Fibroblast of peridontal ligament (primary cell): ENCODE data around the gene CCN6.

Experiments
- DNase-seq: peaks from one replicate; pipeline ENCODE4 v3.0.0-alpha.2; 2010; ENCODE audit errors: extremely low read depth

CCN6 gene

DNA sequence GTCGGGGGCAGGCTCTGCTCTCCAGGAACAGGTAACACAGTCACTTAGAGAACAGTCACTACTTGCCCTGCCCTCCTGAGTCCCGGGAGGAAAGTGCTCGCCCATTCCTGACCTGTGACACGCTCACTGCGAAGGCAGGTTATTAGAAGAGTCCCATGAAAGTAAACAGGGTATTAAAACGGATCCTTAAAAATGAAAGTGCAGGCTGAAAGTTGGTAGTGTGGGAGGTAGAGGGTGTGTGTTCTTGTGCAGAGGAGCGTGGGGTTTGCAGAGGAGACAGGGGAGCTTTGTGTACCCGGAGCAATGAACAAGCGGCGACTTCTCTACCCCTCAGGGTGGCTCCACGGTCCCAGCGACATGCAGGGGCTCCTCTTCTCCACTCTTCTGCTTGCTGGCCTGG lies at the start of gene CCN6:
CCN6 (plus strand) TSS at position 104 of the 400 bp plus-strand sequence; CDS start at position 358, 254 bp downstream.
- DNase-seq = no peak

DNA sequence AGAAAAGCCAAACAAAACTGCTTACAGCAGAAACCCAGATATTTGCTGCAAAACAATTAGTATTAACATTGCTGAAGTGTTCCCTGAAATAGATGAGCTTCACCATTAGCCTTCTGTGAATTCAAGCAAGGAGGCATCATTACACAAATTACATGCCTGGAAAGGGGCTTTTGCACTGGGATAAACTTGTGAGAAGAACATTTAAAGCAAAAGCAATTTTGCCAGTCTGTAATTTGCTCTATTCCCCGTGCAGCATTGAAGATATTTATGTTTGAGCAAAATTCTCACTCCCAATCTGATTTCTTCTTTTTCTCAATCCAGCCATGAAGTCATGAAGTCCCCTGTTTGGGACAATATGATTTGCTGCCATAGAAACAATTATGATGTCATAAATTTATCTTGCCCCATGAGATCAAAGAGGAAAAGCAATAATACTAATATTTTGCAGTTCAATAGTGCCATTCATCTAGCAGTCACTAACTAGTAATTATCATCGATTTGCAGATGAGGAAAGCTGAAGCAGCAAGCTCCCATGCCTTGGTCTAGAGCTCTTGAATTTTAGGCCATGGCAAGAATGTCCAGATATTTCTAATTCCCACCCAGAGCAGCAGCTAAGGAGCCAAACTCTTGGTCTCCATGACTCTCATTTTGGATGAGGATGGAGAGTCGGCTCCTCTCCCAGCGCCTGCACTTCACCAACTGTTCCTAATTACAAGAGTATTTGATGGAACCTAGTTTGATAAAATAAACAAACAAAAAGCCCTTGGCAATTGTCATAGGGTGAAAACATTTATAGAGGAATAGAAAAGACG lies 49.5 kb upstream of the CCN6 start:
- DNase-seq = peak; percentile 64

DNA sequence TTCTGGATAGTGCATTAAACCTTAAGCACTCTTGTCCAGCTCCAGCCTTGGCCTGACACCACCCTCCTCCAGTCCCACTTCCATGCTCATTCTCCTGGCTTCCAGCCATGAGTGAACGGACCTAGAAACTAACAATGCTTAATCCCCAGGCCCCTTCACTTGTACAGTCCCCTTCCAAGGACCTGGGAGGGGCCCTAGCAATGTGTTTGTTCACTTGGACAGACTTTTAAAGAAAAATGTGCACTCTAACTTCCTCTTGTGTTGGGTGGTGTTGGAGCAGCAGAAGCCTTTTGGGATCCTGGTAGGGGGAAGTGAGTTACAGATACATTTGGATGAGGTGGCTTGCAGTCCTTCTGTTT lies 48.9 kb upstream of the CCN6 start:
- no peak for DNase-seq

DNA sequence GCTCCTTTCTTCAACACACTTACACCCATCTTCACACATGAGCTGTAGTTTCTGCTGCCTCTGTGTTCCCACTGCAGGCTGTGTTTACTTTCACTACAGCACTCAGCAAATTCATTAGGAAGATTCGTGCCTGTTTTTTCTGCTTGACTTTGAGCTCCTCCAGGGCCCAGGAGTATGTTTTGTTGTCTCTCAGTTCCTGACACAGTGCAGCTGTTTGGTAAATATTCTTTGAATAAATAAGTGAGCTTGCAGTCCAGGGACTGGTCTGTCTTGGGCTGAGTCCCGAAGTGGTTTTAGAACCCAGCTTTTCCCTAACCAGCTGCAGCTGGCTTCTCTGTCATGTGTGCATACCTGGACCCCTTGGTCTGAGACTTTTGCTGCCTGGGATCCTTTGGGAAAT lies 46.6 kb upstream of the CCN6 start:
- no peak for DNase-seq

DNA sequence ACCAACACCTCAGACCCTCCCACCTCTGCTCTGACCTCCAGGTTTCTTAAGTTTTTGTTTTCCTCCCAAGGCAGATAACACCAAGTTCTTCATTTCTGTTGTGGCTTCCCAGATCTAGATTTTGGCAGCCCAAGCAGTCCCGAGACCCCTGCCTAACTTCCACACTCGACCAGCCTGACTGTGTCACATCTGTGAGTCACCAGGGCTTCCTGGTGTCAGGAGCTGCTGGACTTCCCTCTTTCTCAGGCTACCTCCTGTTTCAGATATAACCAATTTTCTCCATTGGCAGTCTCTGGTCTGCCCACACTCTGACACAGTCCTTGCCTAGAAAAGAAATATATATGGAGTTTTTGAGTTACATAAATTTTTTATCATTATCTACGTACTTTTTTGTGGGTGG lies 46.1 kb upstream of the CCN6 start:
- no peak for DNase-seq

DNA sequence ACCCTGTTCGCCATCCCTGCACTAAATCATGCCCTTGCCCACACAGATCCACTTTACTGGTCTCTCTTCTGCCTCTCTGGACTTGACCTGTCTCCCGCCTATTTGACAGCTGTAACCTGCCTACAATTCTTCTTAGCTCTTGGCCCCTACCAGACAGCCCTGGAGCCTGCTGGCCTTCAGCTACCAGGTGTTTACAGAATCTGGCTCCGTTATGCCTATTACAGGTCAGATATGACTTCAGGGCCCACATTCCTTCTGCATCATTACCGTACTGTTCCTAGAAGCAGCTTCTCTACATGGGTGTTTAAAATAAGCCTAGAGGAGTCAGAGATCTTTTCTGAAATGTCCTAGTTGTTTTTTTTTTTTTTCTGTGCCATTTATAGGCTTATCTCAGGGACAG lies 45.4 kb upstream of the CCN6 start:
- no peak for DNase-seq

DNA sequence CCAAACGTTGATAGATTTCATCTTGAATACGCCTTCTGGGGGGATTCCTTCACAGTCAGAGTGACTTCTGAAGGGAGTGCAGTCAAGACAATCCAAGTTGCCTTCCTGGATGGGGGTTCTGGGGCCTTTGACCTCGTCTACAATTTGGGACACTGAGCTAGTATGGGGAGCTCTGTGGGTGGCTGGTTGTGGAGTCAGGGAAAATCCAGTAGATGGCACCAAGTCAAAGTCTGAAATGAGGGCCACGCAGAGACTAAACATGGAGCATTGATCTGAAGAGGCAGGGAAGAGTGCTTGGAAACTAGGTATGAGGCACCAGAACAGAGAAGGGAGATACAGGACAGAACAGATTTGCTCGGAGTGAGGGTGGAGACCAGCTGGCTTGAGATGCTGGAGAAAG lies 43.6 kb upstream of the CCN6 start:
- no peak for DNase-seq

DNA sequence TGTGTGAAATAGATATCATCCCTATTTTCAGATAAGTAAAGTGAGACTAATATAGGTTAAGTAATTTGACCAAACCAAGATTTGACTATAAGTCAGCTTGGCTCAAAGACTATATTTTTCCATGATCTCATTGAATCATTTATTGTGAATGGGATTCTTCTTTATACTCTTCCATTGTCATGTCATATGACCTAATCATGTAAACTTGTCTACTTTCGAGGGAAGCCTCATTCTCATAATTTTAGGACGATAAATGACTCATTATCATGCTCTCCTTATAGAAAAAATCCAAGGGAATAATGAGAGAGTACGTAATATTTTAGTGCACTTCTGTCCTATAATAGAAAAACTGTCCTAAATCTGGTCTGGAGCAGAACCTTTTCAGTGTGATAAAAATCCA lies 40.9 kb upstream of the CCN6 start:
- DNase-seq = no peak

DNA sequence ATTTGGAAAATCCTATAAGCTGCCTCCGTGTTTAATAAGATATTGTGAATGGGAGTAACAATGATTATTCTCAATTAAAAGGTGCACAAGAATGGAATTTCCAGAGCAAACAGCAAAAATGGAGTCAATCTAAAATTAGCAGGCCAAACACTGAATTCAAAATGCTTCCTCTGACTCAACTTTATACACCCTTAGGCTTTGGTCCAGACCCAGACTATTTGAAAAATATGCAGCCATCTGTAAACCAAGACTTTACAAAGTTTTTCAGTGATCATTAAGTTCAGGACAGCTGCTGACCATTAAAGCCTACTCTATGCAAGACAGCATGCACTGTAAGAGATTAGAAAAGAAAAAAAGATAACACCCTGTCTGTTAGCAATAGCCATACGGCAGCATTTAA lies 39.4 kb upstream of the CCN6 start:
- DNase-seq = peak; percentile 90

DNA sequence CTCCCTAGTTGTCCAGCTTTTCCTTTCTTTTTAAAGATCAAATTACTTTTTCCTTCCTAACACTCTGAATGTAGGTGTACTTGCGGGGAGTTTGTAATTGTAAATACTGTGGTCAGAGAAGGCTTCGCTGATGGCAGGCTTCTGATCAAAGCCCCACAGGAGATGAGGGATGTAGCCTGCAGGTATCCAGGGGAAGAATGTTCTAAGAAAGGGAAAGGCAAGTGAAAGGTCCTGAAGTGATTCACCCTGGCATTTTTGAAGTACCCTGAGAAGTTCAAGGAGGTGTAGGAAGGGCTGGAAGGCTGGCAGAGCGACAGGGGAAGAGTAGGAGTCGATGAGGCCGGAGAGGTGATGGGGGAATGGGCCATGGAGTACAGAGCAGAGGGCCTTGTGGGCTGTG lies 38.2 kb upstream of the CCN6 start:
- DNase-seq = no peak

DNA sequence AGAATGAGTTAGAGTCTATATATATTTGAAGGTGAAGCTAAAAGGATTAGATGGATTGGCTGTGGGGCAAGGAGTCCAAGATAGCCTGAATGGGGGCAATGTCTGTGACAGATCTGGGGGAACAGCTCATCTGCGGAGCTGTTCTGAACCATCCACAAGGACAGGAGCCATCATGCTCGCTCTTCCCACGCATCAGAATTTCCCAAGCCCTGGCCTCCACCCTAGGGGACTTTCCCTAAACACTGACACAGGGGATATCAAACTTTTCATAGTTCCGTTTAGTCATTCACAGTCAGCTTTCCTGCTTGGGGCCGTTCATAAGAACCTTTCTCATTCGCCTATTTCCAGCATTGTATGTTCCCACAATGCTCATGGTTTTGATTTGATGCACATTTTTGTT lies 37.6 kb upstream of the CCN6 start:
- DNase-seq = peak; percentile 37

DNA sequence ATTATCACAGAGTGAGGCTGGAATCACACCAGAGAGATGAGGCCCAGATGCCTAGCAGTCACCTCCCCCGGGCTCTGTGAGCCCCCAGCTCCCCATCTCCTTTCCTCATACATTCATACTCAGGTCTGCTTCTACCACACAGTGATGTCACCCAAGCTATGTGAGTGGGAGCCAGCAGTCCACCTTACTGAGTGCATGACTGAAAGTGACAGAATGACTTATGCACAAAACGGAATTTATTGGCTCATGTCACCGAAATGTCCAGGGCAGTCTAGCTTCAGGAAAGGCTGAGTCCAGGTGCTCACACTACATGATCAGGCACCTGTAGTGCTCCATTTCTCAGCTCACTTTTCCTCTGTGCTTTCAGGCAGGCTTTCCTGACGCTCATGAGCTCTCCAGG lies 36.7 kb upstream of the CCN6 start:
- no peak for DNase-seq

DNA sequence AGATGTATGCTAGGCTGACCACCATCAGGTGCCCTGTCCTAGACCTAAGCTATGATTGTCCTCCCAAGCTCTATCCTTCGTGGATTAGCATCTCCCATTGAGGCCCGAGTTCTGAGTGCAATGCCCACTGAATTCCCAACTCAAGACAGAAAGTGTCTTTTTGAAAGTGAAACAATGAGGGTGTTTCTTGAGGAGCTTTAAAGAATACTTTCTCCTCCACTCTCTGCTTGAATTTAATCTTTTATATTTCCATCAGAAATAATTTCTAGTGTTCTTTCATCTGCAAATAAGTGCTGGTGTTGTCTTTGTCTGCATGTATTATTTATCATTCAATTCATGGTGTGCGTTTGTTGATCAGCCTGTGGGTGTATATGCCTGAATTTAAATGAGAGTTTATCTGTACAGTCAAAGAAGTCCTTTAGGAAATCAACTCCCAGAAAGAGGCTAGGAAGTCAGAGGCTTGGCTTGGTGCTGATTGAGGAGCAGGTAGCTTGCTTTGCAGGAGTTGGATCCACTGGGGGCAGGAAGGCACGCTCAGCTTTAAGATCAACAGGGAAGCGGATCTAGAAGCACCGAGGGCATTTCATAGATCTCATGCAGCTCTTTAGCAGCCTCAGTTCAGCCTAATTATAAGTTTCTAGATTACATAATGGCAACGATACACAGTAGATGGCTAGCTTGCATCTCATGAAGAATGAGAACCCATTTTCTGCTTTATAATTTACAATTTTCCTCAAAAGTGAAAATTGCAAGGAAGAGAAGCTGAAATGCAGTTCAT lies 36.0 kb upstream of the CCN6 start:
- no peak for DNase-seq

DNA sequence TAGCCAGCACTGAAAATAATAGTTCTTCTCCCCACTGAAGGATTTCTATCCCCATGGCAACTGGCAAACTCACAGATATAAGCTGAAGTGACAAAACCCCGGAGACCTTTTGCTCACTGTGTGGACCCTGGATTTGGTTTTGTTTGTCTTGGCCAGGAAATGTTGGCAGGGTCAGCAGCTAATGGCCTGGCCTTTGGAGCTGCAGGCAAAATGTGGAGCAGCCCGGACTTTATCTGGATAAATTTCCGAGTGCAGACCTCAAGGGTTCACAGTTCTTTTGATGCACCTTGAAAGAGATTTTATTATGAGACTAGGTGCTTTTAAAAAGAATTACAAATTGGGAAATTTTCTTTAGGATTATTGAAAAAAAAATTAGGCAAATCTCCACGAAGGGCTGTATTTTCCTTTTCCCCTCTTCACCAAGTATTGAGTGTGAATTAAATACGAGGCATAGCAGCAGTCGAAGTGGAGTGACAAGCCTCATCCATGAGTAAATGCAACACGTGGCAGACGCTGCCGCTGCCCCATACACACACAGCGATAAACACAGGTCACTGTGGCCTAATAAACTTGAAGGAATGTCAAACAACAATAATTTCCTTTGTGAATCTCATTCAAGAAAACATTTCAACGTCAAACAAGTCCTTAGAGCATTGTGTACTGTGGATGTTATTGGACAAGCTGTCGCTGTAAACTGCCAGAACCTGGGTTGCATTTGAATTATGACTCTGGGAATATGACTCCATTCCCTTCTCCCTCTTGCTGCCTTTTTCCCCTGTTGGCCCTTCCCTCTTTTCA lies 35.1 kb upstream of the CCN6 start:
- DNase-seq = no peak

DNA sequence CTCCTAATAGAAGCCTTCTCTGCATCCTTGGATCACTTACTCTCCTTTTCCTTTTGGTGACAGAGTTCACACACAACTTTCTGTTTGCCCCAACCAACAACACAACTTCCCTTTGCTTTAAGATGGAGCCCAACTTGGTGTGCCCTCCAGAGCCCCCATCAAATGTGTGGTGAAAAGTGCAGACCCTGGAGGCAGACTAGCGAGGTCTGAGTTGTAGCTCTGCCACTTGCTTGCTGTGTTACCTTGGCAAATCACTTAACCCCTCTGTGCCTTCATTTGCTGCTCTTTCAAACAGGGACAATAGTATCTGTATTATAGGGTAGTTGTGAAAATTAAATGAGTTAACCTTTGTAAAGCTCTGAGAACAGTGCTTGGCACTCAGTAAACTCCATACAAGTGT lies 34.3 kb upstream of the CCN6 start:
- no peak for DNase-seq

DNA sequence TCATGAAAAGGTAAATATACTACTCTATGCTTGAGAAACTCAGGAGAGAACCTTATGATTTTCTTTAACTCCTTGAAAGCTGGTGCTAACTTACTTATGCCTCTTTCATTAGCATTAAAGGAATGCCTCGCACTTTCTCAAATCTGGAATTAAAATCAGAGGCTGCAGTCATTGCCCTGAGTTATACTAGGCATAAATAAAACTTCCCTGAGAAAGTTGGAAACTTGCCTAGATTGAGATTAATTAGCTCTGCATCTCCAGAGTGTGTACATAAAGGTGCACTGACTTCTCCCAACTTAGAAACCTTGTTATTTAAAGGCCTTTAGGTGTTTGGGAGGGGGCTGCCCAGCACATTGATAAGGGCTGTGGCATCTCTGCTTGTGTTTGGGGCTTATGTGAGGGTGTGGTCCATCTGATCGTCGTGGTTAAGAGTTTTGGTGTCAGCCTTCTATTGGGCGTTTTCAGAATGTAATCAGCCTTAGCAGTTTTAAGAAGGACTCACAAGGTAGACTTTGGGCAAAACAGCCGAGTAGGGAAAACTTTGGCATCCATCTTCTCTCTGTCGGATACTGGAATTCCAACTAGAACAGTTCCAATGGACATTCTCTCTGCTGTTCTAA lies 32.1 kb upstream of the CCN6 start:
- no peak for DNase-seq

DNA sequence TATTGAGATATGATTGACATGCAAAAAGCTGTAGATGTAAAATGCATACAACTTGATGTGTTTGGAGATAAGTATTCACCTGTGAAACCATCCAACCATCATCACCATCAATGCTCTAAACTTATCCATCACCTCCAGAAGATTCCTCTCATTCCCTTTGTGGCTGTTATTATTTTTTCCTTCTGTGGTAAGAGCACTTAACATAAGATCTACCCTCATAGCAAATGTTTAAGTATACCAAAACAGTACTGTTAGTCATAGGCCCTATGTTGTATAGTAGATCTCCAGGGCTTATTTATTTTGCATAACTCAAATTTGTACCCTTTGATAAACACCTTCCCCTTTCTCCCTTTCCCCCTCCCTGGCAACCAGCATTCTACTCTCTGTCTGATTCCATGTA lies 31.2 kb upstream of the CCN6 start:
- no peak for DNase-seq

DNA sequence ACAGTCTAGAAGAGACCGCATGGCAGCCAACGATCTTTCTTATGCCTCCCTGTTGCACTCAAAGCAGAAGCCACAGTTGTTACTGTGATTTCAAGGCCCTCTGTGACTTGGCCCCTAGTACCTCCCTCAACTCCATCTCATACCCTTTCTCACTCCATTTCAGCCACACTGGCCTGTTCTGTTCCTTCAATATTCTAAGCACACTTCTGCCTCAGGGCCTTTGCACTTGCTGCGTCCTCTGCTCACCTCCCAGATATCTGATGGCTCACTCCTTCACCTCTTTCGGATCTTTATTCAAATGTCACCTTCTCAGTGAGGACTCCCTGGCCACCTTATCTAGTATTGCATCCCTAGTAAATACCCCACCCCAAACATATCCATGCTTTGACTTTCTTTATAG lies 29.4 kb upstream of the CCN6 start:
- no peak for DNase-seq

DNA sequence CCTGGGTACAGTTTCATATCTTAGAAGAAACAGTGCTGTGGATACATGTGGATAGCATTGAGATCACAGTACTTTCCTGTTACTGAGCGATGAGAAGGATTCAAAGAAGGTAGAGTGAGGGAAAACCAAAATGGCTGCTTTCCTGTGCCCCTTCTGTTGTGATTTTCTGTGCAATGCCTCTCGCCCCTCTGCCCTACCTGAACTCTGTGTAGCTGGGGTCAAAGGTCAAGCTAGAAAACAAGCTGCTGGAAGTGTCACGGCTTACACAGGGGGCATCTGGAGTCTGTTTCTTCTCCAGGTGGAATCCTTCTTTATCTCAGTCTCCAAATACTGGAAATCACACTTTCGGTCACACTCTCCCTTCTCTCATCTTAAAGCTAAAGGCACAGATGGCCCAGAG lies 27.0 kb upstream of the CCN6 start:
- no peak for DNase-seq

DNA sequence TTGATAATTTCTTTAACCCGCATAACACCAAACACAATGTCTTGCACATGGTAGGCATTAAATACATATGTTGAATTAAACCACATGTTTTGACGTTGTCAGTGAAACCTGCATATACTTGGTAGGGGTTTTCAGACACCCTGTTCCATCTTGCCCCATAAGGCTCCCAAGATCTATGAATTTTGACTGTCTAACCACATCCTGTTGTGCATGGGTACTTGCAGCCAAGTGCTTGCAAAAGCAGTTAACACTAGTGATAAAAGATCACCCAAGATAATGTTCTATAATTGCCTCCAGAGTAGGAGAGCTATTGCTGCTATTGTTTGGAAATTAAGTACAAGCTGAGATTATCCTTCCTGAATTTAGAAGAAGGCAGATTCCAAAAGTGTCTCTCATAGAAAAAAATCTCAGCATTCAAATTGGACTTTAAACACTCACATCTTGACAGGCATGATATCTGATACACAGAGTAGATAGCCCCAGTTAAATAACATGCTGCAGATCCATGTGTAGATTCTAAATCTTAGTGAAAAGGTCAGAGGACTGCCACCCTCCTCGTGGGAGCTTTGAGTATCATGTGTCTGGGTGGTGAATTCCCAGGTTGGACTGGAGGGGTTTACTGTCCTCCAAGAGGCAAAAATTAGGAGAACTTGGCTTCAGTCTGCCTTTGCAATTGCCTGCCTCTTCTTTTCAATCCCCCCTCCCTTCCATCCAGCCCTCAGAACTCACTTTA lies 25.8 kb upstream of the CCN6 start:
- DNase-seq = no peak

DNA sequence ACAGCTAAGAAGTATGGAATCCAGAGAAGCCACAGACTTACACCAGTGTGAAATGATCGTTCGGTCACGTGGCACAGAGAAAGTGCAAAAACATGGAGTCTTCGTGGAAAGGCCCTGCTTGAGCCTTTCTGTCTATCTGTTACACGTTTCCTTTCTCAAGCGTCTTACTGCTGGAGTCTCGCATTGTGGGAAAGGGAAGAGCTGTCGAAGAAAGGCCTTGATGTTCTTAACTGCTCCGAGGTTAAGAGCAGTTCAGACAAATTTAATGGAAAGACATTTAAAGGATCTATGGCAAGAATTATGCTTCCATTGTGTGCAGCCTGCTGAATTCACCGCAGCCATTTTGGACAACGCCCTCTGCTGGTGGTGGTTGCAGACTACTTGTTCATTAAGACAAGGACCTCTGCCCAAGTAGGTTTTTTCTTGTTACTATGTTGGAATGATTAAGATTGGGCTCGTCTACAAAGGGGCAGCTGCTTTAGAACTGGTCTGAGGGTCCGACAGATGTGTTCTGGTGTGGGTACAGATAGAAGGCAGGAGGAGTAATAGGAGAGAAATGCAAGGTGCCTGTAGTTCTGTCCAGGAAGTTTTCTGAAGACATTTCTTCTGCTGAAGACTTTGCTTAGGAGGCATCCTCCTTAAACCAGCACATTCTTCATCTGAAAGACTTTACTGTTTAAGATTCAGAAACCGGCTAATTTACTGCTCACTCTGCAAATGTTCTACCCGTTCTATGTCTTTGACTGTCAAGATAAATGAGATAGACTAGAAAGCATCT lies 24.7 kb upstream of the CCN6 start:
- DNase-seq = peak; percentile 66
